Spinal cord (tissue), 10 donors: ENCODE measurements around the gene PRMT3. TPM values are rescaled to one million over a fixed set of nuclear protein-coding genes. Genes with fewer than 3 reads are reported as not detected.
"Not testable (repeated sequence)": the region's sequence is repeated elsewhere in the genome, so short reads cannot be mapped to it uniquely, and the experiment has no call there.

Experiments used
- DNase-seq, 6 donors: peaks; one replicate each; pipeline versions ENCODE4 v3.0.0 to v3.0.0-alpha.2; 2013 to 2015; ENCODE audit warnings: low spot score in 6 of 6, low read depth in 4 of 6
- H3K27ac ChIP-seq: one replicate; pipeline ENCODE4 v1.5.1; 2013; ENCODE audit warnings: low read depth, low read length, control low read depth
- H3K27me3 ChIP-seq: one replicate; pipeline ENCODE4 v1.6.1; 2013; ENCODE audit warnings: low read length; ENCODE audit not compliant: control insufficient read depth, insufficient read depth
- H3K36me3 ChIP-seq: one replicate; pipeline ENCODE4 v1.6.1; 2013; ENCODE audit warnings: low read length; ENCODE audit not compliant: control insufficient read depth, insufficient read depth
- H3K4me1 ChIP-seq: one replicate; pipeline ENCODE4 v1.6.1; 2013; ENCODE audit warnings: low read length; ENCODE audit not compliant: control insufficient read depth, insufficient read depth
- H3K4me3 ChIP-seq: one replicate; pipeline ENCODE4 v1.5.1; 2013; ENCODE audit warnings: low read depth, low read length, control low read depth
- H3K9me3 ChIP-seq: one replicate; pipeline ENCODE4 v1.6.1; 2013; ENCODE audit warnings: low read length; ENCODE audit not compliant: control insufficient read depth, insufficient read depth
- WGBS: methylation state at CpG from one replicate; pipeline ENCODE4 v1.1.5; 2013; ENCODE audit warnings: missing lambda C conversion rate; ENCODE audit not compliant: insufficient coverage; 5-methylcytosine and 5-hydroxymethylcytosine counted together
- polyA plus RNA-seq, 2 donors: library from polyadenylated mRNA; unstranded; fragments of 120-200 nt; gene quantifications; one replicate each; pipeline ENCODE4 v1.2.1, GENCODE V29; 2013; ENCODE audit not compliant: insufficient read length in 2 of 2
- total RNA-seq, 2 donors: library from RNA; depleted of rRNA in 1 of 2; stranded (reverse); fragments of 120-200 nt in 1 of 2; fragments of >200 nt in 1 of 2; gene quantifications; one replicate each; pipeline versions ENCODE4 v1.2.3 to v1.2.4, GENCODE V29; 2013 to 2014
- donor health status: healthy.

The PRMT3 gene
- total and polyA plus RNA-seq, 4 donors, result 17.5 to 27.7 (median 21.8) TPM

- not testable (repeated sequence) for H3K27ac ChIP-seq, H3K4me3 ChIP-seq, H3K4me1 ChIP-seq, H3K36me3 ChIP-seq, H3K9me3 ChIP-seq, DNase-seq, H3K27me3 ChIP-seq
Measured at GRCh38 chr11:20556396-20556795, 168.9 kb downstream of the PRMT3 start.

GRCh38 chr11:20558741-20559140 lies 171.2 kb downstream of the PRMT3 start:
- H3K9me3 ChIP-seq, result no peaks in the 10 kb centered on the region
- 49% methylated on average over 4 of the region's 4 CpGs for WGBS
- DNase-seq, result peak in 1 of 6 donors; percentile 83
- no peaks in the 10 kb centered on the region for H3K27me3 ChIP-seq
- no peak overlapping the region for H3K27ac ChIP-seq
- H3K36me3 ChIP-seq, result no peaks in the 10 kb centered on the region
- no peaks in the 10 kb centered on the region for H3K4me1 ChIP-seq
- H3K4me3 ChIP-seq, result no peak overlapping the region

Other genes with a start within 250 kb of the PRMT3 start
- gene DBX1, start 227.2 kb upstream of the PRMT3 start, total RNA-seq, result not detected
- under 1 TPM in 1 of 2 donors, not detected in 1; 0.15 TPM for gene DBX1, start 227.2 kb upstream of the PRMT3 start, polyA plus RNA-seq
- 10 to 100 TPM in 1 of 2 donors, 1 to 10 TPM in 1; 3.0 to 10.1 TPM for gene HTATIP2, start 24.0 kb upstream of the PRMT3 start, total RNA-seq
- 10 to 100 TPM in 1 of 2 donors, 1 to 10 TPM in 1; 9.5 to 10.4 TPM for gene HTATIP2, start 24.0 kb upstream of the PRMT3 start, polyA plus RNA-seq
- 10 to 100 TPM in 1 of 2 donors, 1 to 10 TPM in 1; 4.9 to 56.9 TPM for gene SLC6A5, start 211.9 kb downstream of the PRMT3 start, total RNA-seq
- gene SLC6A5, start 211.9 kb downstream of the PRMT3 start, polyA plus RNA-seq, result 10 to 100 TPM; 29.0 to 35.5 TPM